KG1 (cell line): ENCODE measurements around the gene ZNF670.
"Not testable (repeated sequence)": the region's sequence is repeated elsewhere in the genome, so short reads cannot be mapped to it uniquely, and the experiment has no call there.

ENCODE experiments used
- DNase-seq: peaks from one replicate; lab custom pipeline; 2025; lab: John Stamatoyannopoulos, UW

ZNF670 gene

DNA sequence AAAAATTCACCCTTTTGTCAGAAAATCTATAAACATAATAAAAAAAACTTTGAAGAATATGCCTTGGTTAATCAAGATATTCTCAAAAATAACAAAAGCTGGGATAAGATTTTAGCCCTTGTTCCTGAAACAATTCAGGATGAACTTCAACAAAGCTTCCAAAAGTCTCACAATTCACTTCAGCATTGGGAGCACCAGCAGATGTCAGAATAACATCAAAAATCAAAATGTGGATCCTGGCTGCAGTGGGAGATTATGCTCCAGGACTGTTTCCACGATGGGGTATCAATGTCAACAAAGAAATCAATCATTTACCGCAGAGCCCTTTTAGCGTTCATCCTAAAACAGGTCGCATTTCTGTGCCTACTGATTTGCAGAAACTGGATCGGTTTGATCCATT, 35.2 kb downstream of the ZNF670 start:
- DNase-seq: no peak

DNA sequence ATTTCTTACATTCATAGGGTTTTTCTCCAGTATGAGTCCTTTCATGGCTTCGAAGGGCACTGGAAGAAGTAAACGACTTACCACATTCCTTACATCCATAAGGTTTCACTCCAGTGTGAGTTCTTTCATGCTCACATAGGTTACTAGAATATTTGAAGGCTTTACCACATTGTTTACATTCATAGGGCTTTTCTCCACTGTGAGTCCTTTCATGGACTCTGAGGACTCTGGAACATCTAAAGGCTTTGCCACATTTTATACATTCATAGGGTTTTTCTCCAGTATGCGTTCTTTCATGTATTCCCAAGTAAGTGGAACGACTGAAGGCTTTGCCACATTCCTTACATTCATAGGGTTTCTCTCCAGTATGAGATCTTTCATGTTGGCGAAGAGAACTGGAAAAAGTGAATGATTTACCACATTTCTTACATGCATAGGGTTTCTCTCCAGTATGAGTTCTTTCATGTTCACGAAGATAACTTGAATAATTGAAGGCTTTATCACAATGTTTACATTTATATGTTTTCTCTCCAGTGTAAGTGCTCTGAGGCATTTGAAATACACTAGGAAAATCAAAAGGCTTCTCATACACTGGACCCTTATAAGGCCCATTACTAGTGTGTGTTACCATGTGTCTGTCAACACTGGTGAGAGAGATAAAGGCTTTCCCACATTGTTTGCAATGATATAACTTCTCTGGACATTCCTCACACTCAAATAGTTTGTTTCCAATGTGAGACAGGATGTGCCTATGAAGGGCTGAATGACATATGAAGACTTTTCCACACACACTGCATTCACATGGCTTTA, 40.9 kb downstream of the ZNF670 start:
- no peak for DNase-seq

DNA sequence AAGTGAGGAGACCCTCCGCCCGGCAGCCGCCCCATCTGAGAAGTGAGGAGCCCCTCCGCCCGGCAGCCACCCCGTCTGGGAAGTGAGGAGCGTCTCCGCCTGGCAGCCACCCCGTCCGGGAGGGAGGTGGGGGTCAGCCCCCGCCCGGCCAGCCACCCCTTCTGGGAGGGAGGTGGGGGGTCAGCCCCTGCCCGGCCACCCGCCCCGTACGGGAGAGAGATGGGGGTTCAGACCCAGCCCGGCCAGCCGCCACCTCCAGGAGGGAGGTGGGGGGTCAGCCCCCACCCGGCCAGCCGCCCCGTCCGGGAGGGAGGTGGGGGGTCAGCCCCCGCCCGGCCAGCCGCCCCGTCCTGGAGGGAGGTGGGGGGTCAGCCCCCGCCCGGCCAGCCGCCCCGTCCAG, 46.3 kb downstream of the ZNF670 start:
- DNase-seq: not testable (repeated sequence)
